Activated CD8-positive, alpha-beta memory T cell treated with anti-CD3 and anti-CD28 coated beads, Interleukin-2, amount 50 U/mL, for 24 hours (primary cell): ENCODE results near the gene CDO1.

ENCODE experiments used
- DNase-seq: peaks from one replicate; pipeline ENCODE4 v3.0.0-alpha.2; 2020; ENCODE audit errors: extremely low read depth

Gene CDO1

DNA sequence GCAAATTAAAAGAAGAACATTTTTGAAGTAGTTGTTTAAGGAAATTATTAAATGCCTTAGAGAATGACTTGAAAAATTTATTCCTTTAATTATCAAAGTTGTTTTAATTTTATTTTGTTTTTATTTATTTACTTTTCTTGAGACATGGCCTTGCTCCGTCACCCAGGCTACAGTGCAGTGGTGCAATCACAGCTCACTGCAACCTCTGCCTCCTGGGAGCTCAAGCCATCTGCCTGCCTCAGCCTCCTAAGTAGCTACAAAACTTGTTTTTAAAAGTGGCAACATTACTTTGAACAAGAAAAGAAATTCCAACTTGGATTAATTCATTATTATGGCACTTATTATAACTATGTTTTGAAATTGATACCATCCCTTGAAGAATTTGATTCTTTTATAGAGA is 29.0 kb downstream of the CDO1 start:
- no peak for DNase-seq

DNA sequence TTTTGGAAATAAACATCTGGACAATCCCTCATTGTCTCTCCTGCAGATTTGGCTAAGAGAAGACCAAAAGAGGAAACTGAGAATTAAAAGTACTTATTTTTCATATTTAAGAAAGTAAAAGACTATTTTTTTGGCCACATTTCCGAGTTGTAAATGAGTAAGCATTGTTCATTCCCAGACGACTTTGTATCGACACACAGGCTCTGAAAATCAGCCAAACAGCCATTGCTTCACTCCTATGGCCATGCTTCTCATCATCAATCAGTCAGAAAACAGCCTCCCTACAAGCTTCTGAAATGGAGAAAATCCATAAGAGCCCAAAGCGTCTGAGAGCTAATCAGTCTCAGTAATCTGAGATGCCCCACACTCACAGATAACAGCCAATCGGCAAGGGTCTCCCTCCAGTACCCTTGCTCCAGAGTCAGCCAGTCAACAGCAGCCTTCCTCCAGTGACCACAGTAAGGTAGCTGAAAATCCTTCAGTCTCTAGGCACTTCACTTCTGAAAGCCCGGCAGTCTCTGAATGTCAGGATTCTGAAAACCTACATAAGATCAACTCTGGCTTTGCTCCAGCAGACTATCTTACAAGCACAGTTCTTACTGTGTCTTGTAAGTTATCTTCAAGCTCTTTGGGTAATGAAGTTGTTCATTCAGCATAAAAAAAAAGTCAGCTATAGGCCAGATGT is 30.9 kb downstream of the CDO1 start:
- DNase-seq: no peak

DNA sequence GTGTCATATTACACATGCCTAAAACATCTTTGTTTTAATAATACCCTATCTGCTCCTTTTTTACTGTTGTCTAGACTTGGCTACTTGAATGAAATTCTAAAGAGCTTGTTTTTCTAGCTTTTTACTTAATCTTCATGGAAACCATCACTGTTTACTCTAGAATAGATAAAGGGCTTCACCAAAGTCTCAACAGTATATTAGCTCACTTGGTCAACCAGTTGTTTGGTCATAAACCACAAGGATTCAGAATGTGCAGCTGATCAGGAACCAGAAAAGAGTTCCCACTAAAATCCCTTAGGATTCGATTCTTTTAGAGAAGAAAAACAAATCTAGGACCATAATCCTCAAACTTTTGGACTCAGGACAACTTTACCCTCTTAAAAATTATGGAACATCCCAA is 38.0 kb downstream of the CDO1 start:
- no peak for DNase-seq

DNA sequence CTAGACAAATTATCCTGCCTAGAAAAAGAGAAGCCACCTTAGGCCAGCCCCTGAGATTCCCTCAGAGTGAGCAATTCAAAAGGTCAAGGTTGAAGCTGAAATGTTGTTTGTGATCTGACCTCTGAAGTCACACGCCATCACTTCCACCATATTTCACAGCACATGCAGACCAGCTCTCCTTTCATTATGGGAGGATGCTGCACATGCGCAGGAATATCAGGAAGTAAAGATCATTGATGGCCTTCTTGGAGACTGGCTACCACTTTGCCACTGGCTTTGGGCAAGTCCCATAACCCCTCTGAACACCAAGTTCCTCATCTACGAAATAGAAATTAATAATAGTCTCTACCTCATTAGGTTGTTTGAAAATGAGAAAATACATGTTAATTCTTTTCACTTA is 39.5 kb downstream of the CDO1 start:
- no peak for DNase-seq

DNA sequence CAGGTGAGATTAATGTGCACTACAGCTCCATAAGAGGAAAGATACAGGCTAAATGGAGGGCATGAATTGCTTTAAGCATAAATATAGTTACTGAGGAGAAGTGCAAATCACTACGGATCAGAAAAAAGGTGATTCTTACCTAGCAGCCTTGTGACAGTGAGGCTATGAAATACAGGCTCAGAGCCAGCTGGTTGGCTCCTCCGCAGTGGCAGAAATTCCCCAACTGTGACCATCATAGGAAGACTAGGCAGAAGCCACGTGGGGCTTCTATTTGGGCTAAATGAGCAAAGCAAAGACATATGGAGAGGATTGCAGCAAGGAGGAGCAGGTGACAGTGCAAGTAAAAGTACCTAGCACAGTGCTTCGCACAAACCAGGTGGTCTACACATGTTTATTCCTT is 40.5 kb downstream of the CDO1 start:
- no peak for DNase-seq

DNA sequence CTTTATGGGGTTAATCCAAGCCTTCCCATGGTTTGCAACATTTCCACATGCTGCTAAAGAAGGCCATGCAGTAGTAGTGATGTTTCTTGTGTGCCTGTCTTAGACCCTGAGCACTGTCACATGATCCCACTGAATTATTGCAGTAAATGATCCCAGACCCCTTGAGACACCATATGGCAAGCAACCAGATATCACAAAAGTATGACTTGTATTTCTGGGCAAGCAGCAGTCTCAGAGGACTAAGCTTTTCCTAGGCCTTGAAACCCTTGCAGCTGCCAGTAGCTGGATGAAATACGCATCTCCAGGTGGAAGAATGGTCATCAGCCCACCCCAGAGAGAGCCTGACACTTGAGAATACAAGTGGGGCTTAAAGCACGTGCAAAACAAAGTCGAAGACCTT is 41.8 kb downstream of the CDO1 start:
- DNase-seq: no peak

DNA sequence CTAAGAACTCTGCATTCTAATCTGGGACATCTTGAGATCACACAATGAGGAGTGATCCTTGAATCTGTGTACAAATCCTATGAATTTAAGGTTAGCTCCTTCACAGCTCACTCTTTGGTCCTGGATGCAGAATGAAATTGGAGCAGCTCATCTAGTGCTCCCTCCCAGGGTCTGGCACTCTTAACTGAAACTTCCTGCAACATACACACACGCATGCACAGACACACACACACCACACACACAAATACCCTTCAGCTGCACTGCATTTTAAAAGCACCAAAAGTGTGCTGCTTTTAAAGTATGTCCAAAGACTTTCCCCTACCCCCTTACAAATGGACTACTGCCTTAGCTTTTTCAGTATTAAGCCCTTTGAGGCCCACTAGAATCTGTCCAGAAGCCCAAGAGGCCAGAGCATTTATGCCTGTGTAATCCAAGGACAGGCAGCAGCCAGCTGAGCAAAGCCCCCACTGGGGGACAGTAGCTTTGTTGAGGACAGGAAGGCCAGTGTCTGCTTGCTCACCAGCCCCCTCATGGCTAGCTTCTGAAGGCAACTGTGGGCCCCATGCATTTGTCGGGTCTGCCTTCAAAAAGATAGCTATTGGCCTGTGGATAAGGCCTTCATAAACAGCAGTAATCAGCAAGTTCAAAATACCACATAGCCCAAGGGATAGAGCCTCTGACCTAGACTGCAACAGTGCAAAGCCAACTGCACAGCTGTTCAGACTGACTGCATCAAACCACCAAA is 43.6 kb downstream of the CDO1 start:
- no peak for DNase-seq

DNA sequence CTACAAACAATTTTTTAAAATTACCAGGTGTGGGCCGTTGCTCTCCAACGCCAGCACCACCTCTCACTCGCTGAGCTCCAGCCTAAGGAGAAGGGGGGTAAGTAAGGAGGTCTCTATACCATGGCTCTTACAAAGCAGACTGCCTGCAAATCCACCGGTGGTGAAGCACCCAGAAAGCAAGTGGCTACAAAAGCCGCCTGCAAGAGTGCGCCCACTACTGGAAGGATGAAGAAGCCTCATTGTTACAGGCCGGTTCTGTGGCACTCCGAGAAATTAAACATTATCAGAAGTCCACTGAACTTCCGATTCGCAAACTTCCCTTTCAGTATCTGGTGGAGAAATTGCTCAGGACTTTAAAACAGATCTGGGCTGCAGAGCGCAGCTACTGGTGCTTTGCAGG is 46.0 kb downstream of the CDO1 start:
- DNase-seq: no peak

DNA sequence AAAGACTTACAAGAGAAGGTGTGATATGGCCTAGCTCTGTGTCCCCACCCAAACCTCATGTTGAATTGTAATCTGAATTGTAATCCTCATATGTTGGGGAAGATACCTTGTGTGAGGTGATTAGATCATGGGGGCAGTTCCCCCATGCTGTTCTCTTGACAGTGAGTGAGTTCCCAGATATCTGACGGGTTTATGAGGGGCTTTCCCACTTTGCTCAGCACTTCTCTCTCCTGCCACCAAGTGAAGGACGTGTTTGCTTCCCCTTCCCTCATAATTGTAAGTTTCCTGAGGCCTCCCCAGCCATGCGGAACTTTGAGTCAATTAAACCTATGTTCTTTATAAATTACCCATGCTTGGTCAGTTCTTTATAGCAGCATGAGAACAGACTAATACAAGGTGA is 49.0 kb downstream of the CDO1 start:
- DNase-seq: no peak

DNA sequence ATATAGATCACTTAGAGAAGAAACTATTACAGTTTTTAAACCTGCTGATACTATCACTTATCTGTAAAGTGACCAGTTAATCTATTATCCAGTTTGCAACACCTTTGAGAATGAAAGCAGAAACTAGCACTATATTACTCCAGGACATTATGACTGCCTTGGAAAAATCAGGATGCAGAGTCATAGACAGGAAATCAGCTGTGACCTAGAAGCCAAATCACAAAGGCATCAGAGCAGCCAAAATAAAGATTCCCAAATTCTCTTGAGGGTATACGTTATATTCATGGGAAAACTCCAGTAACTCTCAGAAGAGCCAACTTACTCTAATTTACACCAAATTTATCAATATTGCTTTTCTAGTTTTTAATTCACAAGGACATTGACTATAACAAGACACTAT is 49.9 kb downstream of the CDO1 start:
- no peak for DNase-seq

DNA sequence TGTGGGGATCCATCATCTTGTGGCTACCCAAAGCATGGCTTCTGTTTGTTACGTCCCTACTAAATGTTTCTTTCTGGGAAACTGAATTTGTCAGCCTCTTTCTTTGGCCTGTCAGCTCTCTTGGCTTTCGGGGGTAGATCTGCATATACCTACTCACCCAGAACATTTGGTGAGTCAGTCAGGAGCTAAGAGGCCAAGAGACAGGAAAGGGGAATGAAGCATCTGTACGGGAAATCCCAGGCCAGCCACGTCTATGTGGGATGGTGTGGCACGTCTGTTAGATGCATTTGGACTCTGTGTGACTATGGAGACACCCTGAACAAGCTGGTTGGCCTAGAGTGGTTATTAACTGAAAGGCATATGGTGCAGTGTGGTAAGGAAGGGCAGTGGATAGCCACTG is 58.1 kb downstream of the CDO1 start:
- no peak for DNase-seq

DNA sequence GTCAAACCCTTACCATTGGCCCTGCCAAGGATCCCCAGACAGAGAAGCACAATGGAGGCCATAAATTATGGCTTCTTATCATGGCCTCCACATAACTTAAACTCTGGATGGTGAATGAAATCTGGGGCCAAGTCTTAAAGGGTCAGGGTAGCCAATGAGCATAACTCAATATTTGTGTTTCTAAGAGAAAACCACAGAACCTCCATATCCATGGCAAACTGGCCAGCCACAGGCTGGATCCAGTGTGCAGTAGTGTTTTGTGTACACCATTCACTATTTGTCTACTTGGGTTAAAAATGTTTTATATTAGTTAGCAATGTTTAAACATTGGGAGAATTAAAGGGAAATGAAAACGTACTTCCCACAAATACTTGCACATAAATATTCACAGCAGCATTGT is 60.8 kb downstream of the CDO1 start:
- DNase-seq: no peak
